Activated naive CD4-positive, alpha-beta T cell treated with anti-CD3 and anti-CD28 coated beads, Interleukin-2, amount 50 U/mL, for 16 hours (primary cell): ENCODE data around the gene KIZ.

Experiments used
- DNase-seq: peaks from one replicate; pipeline ENCODE4 v3.0.0-alpha.2; 2020

The KIZ gene

DNA sequence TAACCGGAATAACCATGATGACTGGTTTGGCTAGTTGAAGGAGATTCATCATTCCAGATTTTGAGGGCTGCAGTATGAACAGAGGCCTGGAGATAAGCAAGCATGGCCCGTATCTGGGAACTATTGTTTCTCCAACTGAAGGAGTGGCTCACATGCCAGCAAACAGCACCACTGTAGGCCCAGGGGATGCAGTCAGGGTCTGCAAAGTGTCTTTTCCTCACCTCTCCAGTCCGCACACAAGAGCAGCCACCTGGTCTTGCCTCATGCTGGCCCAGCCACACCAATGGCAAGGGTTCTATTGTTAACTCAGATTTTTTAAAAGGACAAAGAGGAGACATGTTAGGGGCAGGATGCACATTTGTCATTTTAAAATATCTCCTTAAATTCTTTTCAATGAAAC is 55.1 kb downstream of the KIZ start:
- no peak for DNase-seq

DNA sequence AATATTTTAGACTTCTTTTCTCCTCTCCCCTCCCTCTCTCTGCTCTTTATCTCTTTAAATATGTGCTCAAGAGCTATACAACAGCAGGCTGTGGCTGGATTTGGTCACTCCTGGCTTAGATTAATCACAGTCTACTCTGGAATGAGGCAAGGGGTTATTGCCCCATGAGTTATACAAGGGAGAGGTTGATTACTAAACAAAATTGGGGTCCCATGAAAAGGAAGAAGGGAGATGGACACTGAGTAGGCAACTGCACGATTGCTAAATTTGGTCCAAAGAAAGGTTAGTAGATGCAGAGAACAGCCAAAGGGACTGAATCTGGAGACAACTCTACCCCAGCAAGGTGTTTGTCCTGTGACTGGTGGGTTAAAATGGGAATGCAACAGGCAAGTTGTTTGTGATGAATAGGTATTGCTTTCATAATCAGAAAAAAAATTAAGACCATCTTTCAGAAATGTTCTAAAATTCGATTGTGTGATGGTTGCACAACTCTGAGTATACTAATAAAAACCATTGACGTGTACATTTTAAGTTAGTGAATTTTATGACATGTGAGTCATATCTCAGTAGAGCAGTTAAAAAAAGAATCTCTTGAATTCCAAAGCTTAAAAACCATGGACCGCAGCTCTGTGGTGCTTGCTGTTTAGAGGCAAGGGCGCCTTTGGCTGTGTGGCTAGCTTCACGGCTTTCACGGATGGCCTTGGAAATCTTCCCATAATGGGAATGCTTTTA is 57.1 kb downstream of the KIZ start:
- DNase-seq, result no peak

DNA sequence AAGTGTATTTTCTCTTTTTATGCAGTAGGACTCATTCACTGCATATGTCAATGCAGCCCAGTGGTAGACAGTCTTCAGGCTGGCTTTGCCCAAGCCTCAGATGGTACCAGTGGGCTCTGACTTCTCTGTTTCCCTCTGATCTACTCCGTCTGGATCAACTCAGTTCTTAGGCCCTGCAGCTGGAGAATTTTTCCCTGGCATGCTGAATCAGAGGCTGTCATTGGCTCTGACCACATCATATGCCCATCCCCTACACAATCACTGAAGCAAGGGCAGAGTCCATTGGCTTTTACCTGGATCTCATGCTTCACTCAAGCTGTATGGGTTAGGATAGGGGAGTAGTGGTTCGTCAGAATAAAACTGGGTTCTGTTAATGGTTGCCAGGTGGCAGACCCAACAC is 57.8 kb downstream of the KIZ start:
- no peak for DNase-seq

DNA sequence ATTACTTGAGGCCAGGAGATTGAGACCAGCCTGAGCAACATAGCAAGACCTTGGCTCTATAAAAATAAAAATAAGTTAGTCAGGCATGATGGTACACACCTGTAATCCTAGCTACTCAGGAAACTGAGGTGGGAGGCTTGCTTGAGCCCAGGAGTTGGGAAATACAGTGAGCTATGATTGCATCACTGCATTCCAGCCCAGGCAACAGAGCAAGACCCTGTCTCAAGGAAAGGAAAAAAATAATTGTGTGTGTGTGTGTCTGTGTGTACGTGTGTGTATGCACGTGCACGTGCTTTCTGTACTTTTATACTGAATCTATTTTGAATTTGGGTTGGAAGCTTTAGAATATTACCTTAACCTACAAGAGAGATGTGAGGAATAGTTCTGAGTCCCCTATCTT is 58.9 kb downstream of the KIZ start:
- DNase-seq, result no peak

DNA sequence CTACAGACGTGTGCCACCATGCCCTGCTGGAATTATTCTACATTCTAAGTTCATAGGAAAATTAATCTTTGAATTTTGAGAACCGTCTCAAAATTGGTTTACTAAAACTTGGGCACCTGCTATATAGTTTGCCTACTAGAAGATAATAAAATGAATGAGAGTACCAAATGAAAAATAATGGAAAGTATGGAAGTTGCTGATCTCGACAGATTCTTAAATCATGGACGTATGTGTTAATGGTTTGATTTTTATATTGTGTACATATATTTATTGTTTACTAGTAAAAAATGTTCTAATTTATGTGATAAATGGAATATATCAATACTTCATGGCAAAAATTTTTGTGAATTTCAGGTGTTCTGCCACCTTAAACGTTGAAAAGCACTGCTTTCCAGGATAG is 60.0 kb downstream of the KIZ start:
- no peak for DNase-seq

DNA sequence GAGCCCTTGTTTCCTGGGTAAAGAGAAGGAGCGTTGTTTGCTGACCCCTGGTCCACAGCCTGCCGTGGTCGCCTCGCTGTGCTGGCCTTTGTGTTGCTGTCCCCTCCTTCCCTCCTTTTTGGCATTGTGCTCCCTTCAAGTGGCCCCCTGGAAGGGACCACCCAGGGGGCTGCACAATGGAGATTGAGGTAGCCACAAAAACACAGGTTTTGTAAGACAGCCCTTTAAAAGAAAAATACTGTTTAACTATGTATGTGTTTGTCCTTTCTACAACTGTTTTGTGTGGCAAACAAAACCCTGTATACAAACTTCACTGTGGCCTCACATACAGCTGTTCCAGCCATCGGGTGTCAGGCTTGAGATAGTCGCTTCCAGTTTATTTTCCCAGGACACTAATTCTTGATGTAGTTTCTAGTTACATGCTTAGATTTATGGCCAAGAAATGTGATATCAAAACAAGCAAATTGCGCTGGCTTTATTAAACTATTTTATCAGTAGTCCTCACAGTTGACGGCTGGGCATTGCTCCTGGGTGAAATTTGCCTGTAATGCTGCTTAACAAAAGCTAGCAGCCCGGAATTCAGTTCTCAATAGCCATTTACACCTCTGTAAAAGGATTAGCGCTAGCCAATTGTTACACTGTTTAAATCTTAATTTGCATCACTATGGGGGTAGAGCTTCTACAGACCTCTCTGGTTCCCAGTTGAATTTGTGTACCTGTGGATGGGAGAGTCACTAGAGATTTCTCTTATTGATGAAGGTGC is 64.1 kb downstream of the KIZ start:
- no peak for DNase-seq

DNA sequence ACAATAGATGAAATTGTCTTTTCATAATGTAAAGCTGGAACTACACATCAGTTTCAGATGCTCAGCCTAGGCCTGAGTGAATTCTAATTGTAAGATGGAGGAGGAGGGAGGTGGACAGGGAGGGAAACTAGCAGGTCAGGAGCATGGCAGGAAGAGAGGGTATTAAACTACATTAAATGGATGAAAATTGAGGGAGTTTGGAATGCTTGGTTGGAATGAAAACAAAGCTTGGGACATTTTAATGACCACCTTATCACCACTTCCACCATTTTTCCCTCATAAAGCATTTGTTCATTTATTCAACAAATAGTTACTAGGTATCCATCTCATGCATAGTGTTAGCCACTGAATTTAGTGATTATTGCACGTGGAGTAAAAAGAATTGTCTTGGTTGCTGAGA is 65.0 kb downstream of the KIZ start:
- DNase-seq, result no peak

DNA sequence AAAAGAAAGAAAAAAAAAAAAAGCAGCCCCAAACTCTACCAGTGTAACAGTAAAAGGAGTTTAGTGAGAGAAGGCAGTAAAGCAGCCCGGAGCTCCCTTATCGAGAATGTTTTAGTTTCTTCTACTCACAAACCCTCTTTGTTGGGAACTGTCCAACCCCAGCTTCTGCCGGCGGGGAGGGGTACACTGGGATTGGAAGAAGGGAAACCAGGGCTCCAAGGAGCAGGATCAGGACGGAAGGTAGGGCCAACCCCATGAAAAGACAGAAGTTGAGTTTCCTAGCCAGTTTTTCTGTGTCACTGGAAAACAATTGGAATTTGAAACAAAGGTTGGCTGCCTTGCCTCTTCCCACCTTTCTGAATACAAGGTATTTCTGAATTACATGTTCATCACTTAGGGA is 66.0 kb downstream of the KIZ start:
- no peak for DNase-seq

DNA sequence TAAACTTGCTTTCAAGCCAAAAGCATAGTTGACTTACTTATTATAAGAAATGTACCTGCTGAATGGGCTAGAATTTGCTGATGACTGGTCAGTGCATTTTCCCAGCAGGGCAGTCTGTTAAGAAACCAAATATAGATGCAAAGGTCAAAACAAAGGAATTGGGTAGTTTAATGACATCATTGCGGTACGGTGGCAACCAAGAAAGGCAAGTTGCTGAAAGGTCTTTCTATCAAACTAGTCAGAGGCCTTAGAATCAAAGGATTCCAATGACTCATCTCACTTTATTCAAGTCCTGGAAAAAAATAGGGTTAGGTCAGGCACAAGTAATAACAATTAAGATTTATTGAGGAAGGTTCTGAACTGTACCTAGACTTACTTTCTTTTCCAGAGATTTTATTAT is 76.4 kb downstream of the KIZ start:
- no peak for DNase-seq

DNA sequence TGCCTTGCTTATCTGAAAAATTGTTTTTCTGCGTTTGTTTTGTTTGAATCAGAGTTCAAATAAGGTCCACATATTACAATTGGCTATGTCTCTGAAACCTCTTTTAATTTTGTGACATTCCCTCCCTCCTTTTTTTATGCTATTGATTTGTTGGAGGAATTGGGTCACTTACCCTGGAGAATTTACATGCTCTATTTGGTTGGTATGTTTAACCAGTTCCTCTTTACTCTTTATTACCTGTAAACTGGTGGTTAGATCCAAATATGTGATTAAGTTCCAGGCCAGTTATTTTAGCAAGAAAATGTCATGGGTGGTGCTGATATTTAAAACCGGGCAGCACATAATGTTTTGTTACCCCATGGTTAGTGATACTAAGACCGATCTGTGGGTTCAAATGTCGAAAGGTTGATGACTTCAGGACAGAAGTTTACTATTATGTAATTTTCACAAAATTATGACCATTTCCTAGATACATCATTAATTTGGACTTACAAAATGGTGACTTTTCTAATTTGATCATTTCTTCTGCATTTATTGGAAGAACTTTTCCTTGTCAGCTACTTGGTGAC is 77.3 kb downstream of the KIZ start:
- DNase-seq, result no peak

DNA sequence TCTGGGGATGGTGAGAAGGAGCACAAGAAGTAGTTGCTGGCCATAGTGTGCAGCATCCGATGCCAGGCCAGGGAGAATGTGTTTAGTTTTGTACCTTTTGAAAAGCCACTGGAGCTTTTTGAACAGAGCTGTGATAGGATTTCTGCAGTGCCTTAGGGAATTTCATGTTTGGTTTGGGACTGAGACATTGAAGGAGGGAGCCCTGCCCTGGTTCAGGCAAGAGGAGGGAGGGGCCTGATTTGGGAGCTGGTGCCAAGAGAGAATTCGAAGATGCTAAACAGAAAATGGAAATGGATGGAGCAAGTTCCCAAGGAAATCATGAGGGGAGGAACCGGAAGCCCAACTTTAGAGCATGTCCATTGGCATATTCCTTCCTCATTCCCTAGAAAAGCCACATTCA is 80.7 kb downstream of the KIZ start:
- no peak for DNase-seq

DNA sequence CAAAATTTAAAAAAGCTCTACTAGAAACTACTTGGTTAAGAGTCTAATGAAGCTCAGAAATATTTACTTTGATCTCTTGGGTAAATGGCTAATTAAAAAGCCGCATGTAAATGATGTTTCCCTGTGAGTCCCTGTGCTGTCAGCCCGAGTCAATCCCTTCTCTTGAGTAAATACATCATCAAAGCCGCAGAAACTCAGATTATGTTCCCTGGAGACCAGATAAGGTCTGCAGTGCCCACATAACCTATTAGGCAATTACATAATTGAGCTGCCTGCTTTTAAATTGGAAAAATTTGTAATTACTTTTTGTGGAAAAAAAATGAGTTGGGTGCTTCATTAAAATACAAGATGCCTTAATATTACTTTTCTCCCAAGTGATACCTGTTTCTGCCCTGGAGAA is 83.1 kb downstream of the KIZ start:
- DNase-seq, result no peak

DNA sequence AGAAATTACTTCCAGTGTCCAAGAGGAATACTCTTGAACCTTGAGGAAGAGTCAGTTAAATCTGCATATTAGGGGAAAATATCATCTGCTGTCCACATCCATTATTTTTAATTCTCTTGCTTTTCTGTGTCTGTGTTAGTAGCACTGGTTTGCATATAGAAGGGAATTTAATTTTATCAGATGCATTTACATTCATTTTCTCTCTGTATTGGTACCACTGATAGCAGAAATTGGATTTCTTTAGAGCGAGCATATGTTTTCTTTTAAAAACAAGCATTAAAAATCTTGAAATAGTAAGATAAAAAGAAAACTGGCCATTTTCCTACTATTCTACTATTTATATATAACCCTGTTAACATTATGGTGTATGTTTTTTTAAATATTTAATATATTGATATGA is 83.8 kb downstream of the KIZ start:
- no peak for DNase-seq

DNA sequence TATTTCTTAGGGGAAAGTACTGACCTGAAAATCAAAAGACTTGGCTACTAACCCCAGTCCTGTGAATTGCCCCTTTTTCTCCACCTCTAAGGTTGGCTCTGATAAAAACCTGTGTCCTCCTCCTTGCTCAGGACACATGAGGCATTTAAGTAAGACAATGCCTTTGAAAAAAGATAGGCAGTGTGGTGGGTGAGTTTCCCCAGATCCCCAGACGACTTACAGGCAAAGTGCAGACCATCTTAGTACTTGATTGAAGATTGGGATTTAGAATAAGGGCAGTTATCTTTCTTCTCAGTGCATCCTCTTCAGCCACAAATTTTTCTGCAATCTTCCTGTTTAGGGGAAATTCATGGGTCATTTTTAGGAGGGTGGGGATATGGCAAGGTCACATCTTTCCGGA is 87.8 kb downstream of the KIZ start:
- no peak for DNase-seq

DNA sequence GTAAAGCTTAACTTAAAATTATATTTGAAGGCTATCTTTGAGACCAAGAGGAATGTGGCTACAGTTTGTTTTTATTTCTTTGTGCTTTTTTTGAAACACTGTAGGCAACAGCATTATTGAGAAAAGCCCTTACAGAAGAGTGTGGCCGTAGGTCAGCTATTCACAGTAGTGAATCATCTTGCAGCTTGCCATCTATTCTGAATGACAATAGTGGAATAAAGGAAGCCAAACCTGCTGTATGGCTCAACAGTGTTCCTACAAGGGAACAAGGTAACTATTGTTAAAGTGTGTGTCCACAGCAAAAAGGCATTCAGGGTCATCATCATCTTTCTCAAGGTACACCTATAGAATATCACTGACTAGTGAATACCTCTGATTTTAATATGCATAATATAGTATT is 88.5 kb downstream of the KIZ start:
- no peak for DNase-seq

DNA sequence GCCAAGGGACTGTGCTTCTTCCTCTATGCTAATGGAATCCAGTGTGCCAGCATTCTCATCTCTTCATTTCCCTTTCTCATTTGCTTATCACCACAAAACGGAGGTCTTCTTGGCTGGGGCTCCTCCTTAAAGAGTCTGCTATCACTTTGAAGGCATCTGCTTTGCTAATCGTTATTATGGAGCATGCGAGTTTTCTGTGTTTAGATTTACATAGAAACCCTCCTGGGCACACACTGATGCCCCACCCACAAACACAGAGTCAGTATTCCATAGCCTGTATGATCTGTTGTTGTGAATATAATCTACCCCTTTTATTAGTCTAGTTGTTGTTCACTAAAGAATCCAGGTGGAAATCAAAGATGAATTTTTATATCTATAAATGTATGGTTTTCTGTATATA is 93.8 kb downstream of the KIZ start:
- DNase-seq, result no peak

DNA sequence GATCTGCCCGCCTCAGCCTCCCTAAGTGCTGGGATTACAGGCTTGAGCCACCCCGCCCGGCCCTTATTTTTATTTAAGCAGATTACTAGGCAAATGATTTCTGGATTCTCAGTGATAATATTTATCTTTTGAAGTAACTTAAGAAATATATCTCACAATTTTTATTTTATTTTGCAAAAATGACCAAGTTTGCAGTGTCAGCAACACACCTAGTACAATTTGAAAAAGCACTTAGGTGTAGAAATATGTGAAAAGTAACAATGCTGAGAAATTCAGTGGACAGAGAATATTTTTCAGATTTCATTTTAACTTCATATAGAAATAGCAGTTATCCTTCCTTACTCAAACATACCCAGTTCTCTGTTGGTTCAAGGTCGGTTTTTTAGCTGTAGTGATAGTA is 98.3 kb downstream of the KIZ start:
- DNase-seq, result no peak

DNA sequence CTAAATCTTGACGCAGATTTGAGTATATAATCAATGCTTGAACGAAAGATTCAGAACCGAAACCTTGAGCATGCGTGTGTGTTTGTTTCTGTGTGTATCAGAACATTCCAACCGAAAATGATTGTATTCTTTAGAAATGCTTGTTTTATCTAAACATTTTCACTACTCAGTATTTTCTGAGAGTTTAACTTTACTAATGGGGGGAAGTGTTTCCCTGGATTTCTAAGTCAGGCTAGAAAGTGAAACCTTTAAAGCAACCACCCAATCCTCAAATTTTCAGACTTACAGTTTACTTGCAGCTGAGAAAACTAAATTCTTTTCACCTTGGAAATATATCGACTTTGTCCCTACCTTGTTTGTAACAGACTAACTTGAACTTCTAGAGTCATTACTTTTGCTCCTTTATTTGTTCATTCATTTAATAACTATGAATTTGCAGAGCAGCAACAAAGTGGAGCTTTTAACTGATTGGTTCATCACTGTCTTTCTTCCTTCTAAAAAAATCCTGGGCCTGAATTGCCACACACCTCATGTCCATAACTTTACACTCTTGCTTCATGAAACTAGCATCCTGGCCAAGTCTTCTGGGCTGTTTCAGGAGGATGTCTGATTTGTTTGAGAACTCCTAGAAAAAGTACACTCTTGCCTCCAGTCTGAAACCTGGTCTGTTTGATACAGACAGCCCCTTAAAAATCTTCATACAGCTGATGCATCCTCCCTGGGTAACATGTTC is 99.5 kb downstream of the KIZ start:
- no peak for DNase-seq

DNA sequence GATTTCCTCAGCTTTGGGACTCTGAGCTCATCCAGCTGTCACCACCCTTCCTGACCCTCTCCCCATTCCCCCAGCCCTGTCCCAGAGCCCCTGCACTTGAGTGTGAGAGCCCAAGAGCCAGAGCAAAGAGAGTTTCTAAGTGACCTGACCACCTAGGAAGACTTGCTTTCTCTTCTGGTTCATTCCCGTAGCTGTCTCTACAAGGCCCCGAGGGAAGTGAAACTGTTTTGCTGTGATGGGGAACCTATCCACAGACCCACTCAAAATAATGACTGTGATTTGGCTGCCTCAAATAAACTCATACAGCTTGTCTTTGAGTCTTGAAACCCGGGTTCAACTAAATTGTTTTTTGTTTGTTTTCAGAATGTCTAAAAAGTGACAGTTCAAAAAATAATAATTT is 102.6 kb downstream of the KIZ start:
- DNase-seq, result no peak

DNA sequence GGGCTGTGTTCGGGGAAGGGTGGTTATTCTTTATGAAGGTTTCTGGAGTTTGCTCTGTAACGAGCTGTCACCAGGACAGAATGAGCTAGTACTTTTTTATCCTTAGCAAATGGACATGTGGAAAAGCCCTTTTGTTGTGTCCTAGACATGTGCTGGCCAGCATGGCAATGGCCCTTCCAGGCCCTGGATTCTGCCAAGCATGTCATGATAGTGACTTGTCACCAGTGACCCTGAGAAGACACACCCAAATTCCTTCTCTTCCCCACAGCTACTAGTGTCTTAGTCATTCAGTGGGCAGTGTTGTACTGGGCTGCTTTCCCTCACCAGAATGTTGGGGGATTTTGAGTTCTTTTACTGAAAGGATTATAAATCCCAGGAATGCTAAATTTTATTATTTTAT is 103.3 kb downstream of the KIZ start:
- DNase-seq, result no peak

DNA sequence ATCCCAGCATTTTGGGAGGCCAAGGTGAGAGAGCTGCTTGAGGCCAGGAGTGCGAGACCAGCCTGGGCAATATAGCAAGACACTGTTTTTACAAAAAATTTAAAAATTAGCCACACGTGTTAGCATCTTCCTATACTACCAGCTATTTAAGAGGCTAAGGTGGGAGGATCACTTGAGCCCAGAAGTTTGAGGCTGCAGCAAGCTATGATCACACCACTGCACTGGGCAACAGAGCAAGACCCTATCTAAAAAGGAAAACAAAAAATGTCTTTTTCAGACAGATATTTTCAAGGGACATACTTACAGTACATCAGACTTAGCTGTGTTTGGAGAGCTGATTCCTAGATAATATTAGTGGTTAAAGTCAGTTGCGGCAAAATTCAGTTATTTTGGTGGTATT is 104.3 kb downstream of the KIZ start:
- no peak for DNase-seq

DNA sequence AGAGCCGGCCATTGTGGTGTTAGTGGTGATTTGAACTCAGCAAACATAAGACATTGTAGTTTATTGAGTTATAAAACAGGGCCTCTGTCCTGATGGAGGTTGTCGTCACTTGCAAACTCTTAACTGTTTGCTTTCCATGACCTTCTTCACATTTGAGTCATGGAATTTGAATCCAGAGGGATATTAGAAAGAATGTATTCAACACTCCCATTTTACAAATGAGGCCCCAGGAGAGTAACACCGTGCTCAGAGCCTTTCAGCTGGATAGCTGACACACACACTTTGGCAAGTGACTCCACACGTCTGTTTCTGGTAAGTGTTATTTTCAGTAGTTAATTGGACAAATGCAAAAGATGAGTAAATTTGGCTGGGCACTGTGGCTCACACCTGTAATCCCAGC is 104.8 kb downstream of the KIZ start:
- DNase-seq, result no peak

DNA sequence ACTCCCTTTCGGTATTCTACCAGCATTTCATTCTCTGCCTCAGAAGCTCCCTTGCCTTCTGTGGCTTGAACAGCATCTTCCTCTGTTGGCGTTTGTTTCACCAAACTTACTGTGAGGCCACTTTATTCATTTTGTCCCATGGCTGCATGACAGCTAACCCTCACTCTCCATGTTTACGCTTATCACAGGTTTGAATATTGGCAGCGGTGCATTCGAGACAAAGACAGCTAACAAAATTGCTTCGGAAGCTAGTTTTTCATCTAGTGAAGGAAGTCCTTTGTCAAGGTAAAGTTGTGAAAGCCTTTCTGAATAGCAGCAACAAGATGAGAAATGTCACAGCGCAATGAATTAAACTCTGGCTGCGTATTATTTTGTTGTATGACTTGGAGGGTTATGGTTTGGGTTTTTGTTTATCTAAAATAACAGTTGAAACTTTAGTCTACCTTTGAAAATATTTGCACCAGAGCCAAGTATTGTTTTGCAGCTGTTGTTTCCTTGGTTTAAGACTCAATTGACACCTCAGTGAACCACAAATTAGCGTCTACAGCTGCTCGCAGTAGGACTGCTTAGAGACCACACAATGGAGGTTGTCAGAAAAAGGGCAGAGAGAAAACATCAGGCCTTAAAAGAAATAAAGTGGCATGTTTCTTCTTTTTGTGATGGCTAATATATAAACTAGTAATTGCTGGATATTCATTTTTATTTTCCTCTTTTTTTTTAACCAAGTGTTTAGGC is 106.8 kb downstream of the KIZ start:
- DNase-seq, result no peak
